GF-D8 (cell line): ENCODE results near the gene MS4A10.
"Not testable (repeated sequence)": the region's sequence is repeated elsewhere in the genome, so short reads cannot be mapped to it uniquely, and the experiment has no call there.

Source experiments
- DNase-seq: peaks from one replicate; lab custom pipeline; 2025; lab: John Stamatoyannopoulos, UW

Gene MS4A10

GRCh38 chr11:60785136-60785535 is at the start of gene MS4A10:
Gene MS4A10 (plus strand): TSS chr11:60785333. CDS start chr11:60790336, 5,003 bp downstream.
- DNase-seq = no peak

DNA sequence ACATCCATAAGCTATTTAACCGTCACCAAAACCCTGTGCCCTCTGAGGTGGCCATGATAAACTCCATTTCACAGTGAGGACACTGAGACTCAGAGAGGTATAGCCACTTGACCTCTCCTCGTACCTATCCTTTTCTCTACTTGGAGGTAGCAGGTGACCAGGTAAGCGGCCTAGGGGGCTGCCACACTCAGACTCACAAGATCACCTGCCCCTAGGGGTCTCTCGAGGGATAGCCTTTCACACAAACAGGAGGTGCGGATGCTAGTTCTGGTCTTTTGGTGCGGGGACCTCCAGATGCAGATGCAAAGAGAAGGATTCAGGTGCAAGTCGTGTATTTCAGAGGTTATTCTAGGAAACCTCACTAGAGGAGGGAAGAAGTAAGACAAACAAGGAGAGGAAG is 46.0 kb upstream of the MS4A10 start:
- no peak for DNase-seq

DNA sequence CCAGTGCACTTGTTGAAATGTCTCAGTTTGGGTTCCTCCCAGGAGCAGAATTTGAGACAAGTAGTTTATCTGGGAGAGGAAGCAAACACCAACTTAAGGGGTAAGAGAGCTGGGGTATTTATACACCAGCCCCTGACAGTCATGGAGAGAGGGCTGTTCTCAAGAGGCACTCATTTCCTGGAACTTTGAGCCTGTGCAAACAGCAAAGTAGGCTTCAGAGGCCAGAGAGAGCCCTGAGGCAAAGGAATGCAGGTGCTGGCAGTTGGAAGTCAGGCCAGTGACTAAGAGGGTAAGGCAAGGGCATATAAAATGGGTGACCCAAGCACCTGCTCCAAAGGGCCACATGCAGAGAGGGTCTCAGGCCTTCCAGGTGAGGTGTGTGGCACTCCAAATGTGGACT is 44.6 kb upstream of the MS4A10 start:
- DNase-seq = no peak

DNA sequence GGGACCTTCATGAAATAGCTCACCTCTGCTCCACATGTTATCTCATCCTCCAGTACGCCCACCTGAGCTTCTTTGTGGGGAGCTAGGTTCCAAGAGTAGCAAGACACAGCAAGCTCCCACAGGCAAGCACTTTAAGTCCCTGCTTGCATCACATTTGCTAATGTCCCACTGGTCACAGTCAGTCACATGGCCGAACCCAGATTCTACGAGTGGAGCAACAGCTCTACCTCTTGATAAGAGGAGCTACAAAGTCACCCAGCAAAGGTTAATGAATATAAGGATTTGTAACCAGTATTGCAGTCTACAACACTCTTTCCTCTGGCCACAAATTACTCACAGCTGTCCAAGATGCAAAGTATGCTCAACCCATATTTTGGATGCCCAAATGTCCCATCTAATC is 43.7 kb upstream of the MS4A10 start:
- no peak for DNase-seq

- DNase-seq = no peak
These were observed 42.1 kb upstream of the MS4A10 start for GRCh38 chr11:60743058-60743457.

DNA sequence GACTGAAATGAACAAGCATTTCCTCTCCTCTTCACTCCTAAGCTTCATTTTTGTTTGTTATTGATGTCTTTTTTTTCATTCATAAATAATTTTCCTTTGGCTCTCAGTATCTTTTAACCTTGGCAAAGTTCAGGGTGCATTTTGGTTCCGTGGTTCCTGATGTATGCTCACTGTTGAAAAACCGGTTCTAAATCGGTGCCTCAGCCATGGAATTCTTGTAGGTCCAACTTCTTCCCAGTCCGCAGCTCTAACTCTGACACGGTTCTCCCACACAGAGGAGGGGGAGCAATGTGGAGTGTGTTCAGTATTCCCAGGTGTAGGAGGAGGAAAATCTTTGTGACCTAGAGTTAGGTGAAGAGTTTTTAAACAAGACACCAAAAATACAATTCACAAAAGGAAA is 41.0 kb upstream of the MS4A10 start:
- no peak for DNase-seq

GRCh38 chr11:60747359-60747873 is 37.7 kb upstream of the MS4A10 start:
- DNase-seq = no peak

DNA sequence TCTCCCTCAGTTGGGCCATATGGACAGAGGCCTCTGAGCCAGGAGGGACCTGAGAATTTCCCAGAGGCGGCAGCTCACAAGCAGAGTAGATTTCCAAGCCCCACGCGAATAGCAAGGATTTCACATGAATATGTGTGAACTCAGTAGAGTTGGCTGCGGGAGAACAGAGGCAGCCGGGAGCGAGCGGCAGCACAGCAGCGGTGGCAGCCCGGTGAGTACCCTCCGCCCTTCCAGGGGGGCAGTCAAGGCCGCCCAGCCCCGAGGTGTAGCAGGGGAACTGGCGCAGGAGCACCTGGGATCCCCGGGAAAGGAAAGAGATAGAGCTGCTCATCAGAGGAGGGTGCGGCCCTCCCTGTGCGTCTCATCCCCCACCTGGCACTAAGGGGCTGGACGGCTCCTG is 36.9 kb upstream of the MS4A10 start:
- no peak for DNase-seq

DNA sequence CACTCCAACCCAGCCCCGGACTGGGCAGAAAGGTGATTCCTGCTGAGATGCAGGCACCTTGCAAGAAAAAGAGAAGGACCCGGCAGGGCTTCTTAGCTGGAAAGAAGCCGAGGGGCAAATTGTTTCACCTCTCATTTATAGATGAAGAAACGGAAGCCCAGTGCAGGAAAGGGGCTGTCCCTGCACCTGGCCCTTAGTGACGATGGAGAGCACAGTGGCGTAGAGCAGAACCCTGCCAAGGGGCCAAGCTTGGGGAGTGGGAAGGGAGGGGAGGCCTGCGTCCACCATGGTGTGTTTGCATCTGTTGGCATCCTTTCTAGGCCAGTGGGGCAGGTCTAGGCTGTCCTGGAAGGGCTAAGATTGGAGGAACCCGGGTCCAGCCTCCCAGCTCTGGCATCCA is 36.3 kb upstream of the MS4A10 start:
- DNase-seq = no peak

DNA sequence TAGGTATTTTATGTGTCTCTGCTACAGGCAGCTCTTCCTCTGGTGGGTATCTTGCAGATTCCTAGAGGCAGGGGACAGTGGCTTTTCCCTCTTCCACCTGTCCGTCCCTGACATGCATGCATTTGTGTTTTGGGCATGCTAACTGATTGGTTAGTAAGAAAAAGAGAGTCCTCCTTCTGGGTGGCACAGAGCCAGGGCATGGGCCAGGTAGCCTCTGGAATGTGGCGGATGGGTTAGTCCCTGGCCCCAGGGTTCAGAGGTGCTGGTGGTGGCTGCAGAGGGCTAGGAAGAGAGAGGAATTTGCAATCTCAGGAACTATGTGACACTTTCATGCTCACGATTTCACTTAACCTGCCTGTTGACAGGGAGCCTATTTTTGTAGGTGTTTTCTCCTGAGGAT is 34.2 kb upstream of the MS4A10 start:
- DNase-seq = no peak

DNA sequence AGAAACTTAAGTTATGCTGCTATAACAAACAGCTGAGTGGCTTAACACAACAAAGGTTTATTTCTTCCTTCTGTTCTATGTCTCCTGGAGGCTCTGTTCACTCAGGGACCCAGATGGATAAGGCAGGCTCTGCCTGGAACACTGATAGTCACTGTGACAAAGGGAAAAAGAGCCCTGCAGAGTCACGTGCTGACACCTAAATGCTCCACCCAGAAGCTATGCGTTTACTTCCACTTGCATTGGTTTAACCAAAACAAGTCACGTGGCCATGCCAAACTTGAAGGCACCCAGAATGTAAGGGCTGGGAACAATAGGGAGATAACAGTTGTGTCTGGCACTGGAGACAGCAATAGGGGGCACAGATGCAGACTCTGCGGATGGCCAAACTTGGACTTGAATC is 31.8 kb upstream of the MS4A10 start:
- DNase-seq = no peak

DNA sequence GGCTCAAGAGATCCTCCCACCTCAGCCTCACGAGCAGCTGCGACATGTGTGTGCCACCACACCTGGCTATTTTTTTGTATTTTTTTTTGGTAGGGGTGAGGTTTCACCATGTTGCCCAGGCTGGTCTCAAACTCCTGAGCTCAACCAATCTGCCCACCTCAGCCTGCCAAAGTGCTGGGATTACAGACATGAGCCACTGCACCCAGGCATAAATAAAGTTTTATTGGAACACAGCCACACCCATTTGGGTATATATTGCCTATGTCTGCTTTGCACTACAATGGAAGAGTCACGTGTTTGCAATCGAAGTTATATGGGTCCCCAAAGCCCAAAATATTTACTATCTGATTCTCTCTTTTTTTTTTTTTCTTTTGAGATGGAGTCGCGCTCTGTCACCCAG is 30.2 kb upstream of the MS4A10 start:
- DNase-seq = no peak

- no peak for DNase-seq
These were observed 28.7 kb upstream of the MS4A10 start, which contains the start of gene MS4A15 for GRCh38 chr11:60756307-60757032. Gene MS4A15 (plus strand): TSS chr11:60756867. CDS start chr11:60763734, 6,867 bp downstream.

DNA sequence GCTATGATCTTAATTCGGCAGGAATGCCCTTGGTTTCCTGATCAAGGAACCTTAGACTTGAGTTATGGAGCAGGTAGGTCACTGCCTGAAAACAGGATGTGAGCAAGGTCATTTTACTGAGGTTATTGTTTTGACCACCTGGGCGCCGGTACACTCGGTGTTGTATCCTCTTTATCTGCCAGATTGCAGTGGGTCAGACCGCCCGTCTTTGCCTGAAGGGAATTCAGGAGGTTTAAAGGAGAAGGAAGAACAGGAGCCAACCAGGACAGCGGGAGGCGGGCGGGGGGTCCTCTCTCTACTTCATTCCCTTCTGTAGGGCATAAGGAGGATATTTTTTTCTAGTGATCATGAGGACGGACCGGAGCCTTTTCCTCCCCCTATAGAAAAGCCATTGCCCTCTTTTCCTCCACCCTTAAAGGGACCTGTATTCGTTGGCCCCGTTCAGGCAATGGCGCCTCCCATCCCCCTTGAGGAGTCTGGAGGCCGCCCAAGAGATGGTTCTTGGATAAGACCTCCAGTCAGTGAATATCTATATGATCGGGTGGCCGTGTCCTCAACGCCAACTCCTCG is 27.8 kb upstream of the MS4A10 start:
- no peak for DNase-seq

DNA sequence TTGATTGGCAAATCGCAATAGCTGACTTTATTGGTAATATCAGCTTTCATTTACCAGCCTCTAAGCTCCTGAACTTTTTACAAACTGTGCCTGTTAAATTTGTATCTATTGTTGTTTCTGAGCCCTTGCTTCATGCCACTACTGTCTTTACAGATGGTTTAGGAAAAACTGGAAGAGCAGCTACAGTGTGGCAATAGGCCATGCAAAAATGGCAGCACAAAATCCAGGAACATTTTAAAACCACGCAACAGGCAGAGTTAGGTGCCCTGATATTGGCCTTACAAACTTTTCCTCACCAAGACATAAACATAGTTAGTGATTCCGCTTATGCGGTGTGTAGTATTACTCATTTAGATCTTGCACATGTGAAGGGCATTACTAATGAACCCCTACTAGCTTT is 26.5 kb upstream of the MS4A10 start:
- DNase-seq = not testable (repeated sequence)

- DNase-seq = peak; percentile 12
These were observed 25.5 kb upstream of the MS4A10 start for GRCh38 chr11:60759438-60760225.

GRCh38 chr11:60761436-60762190 is 23.5 kb upstream of the MS4A10 start:
- DNase-seq = no peak

DNA sequence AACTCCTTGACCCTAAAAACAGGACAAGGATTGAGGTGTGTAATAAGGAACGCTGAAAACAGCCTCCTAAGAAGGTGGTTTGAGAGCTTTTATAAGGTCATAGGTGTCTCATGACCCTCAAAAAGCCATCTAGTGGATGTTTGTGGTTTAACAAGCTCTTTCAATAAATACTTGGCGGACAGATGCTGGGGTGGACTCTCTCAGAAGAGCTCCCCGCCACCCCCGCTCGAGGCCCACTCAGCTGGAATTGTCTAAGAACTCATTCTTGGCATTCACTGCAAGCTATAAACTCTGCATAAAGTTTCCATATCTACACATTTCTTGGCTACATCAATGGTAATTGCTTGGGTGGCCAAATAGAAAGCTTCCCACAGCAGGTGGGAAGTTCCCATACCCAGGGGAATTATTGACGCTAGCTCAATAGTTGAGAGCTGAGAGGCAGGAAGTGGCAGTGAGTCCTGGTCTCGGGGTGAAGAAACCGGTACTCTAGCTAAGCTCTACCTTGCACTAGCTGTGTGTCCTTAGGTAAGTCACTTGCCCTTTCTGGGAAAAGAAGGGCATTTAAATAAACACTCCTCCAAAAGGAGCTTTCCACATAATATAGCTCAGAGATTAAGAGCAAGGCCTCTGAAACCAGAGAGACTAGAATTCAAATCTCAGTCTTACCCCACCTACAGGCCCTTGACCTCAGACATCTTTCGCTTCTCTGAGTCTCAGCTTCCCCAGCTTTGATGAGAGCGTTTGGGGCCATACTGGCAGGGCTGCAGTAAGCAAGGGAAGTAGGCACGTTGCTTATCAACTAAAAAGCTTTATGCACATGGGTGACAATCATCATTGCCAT is 22.1 kb upstream of the MS4A10 start:
- no peak for DNase-seq

- DNase-seq = no peak
These were observed 21.3 kb upstream of the MS4A10 start for GRCh38 chr11:60763692-60764369.

DNA sequence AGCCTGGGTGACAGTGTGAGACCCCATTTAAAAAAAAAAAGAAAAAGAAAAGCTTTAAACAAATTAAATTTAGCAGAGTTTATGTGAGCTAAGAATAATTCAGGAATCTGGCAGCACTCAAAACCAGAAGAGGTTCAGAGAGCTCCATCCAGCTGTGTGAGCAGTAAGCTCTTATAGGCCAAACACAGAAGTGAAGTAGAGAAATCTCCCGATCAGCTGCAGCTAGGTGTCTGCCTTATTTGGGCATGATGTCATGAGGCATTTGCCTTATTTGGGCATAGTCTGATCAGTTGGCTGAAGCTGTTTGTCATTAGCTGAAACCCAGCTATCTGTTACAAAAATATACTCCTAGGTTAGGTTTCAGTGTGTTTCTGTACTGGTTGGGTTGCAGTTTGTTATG is 20.3 kb upstream of the MS4A10 start:
- DNase-seq = no peak

- no peak for DNase-seq
These were observed 19.8 kb upstream of the MS4A10 start for GRCh38 chr11:60765355-60765754.
